Panc1 (cell line): ENCODE measurements around the gene FPR1.

ENCODE experiments used
- CTCF ChIP-seq: fragments of 450-650 bp; IDR thresholded peaks from 2 replicates; pipeline ENCODE4 v1.5.1; 2017; ENCODE audit warnings: mild to moderate bottlenecking
- POLR2AphosphoS5 ChIP-seq: IDR thresholded peaks from 2 replicates; pipeline ENCODE4 v1.6.1; 2012; ENCODE audit warnings: mild to moderate bottlenecking, low read depth, low read length, moderate library complexity
- REST ChIP-seq, 2 experiments: IDR thresholded peaks; 2 replicates each; pipeline ENCODE4 v1.6.1; 2011 to 2012; ENCODE audit warnings: low read depth in 2 of 2, control low read depth in 1 of 2, low read length in 1 of 2, mild to moderate bottlenecking in 1 of 2, moderate library complexity in 1 of 2; ENCODE audit not compliant: insufficient read depth in 1 of 2
- SIN3A ChIP-seq: IDR thresholded peaks from 2 replicates; pipeline ENCODE4 v1.6.1; 2012; ENCODE audit warnings: low read depth, mild to moderate bottlenecking, low read length, moderate library complexity, borderline replicate concordance; ENCODE audit not compliant: insufficient read depth

GRCh38 chr19:51724543-51724942, 27.1 kb downstream of the FPR1 start:
- TF ChIP-seq POLR2AphosphoS5, result no peak
- no peak for TF ChIP-seq CTCF
- TF ChIP-seq REST (IDR thresholded peaks at IDR 0.05; ENCODE audit: insufficient read depth in 1 of 2, low read depth in 2 of 2, low read length in 1 of 2), result no peak
- TF ChIP-seq SIN3A, result no peak
